H1 (cell line): ENCODE results near the gene KRTAP17-1. TPM values are rescaled to one million over a fixed set of nuclear protein-coding genes. Genes with fewer than 3 reads are reported as not detected.

Experiments
- BACH1 ChIP-seq: IDR thresholded peaks from 2 replicates; pipeline ENCODE4 v1.6.1; 2012; ENCODE audit warnings: low read length, improper control_type of control experiment
- CHD2 ChIP-seq: IDR thresholded peaks from 2 replicates; pipeline ENCODE4 v1.6.1; 2012; ENCODE audit warnings: low read length, improper control_type of control experiment
- CREB1 ChIP-seq: IDR thresholded peaks from 2 replicates; pipeline ENCODE4 v1.6.1; 2012; ENCODE audit warnings: inconsistent platforms
- CTBP2 ChIP-seq: IDR thresholded peaks from 2 replicates; pipeline ENCODE4 v1.7.0; 2011; ENCODE audit warnings: borderline replicate concordance, mild to moderate bottlenecking, moderate library complexity, mixed read lengths, low read length; ENCODE audit not compliant: insufficient read depth, insufficient read length
- CTCF ChIP-seq, 3 experiments: IDR thresholded peaks; 1 replicate in 2 of 3; 2 replicates in 1 of 3; pipeline versions ENCODE4 v1.5.1 to v1.6.1; 2011; ENCODE audit warnings: low read length in 3 of 3, mild to moderate bottlenecking in 3 of 3, inconsistent platforms in 2 of 3, low read depth in 1 of 3, moderate library complexity in 1 of 3; ENCODE audit not compliant: insufficient read depth in 1 of 3; ENCODE audit errors: control extremely low read depth in 1 of 3
- EGR1 ChIP-seq: IDR thresholded peaks from 2 replicates; pipeline ENCODE4 v1.6.1; 2011; ENCODE audit warnings: low read depth, low read length, borderline replicate concordance
- KDM1A ChIP-seq: fragments of 200-600, 300-600 bp; sonication (generic); IDR thresholded peaks from 2 replicates; pipeline ENCODE4 v1.7.1; 2016; ENCODE audit warnings: mild to moderate bottlenecking, low read length, borderline replicate concordance
- KDM5A ChIP-seq: fragments of 200-600 bp; IDR thresholded peaks from 2 replicates; pipeline ENCODE4 v1.7.1; 2012; ENCODE audit warnings: mild to moderate bottlenecking, low read length, inconsistent platforms, mixed read lengths
- NRF1 ChIP-seq: IDR thresholded peaks from 2 replicates; pipeline ENCODE4 v1.6.1; 2011; ENCODE audit warnings: mild to moderate bottlenecking, low read depth, low read length, improper control_type of control experiment
- RFX5 ChIP-seq: IDR thresholded peaks from 2 replicates; pipeline ENCODE4 v1.6.1; 2011; ENCODE audit warnings: low read depth, low read length, improper control_type of control experiment, borderline replicate concordance
- polyA plus RNA-seq, 7 experiments: library from polyadenylated mRNA; depleted of rRNA in 3 of 7; stranded (reverse) in 5 of 7; unstranded in 2 of 7; fragments of >200 nt in 5 of 7; fragments of 200-250 nt in 2 of 7; gene quantifications; 1 replicate in 5 of 7; 2 replicates in 1 of 7; 4 replicates in 1 of 7; pipeline versions ENCODE4 v1.2.1 to v1.2.3, GENCODE V29; 2011 to 2013; ENCODE audit warnings: missing spikeins in 2 of 7, mixed read lengths in 2 of 7
- total RNA-seq: library from RNA; stranded (reverse); fragmentation: NEBNext Ultra II Directional; extraction: Animal tissue kit (Norgen Biotek cat#: 25700); gene quantifications from 2 replicates; pipeline ENCODE4 v1.2.1, GENCODE V29; 2021

The KRTAP17-1 gene
- total and polyA plus RNA-seq, 2 of the 8 experiments (the other 6 are each of a cell fraction or from before 2014, with no cell fraction given): not detected

GRCh38 chr17:41340934-41341861, 25.7 kb upstream of the KRTAP17-1 start (continued):
- TF ChIP-seq CTBP2: no peak
- no peak for TF ChIP-seq KDM1A
- TF ChIP-seq KDM5A: no peak
- TF ChIP-seq EGR1: no peak
- no peak for TF ChIP-seq RFX5
- TF ChIP-seq CREB1: no peak
- TF ChIP-seq BACH1: no peak
- no peak for TF ChIP-seq CTCF (IDR thresholded peaks at IDR 0.05; ENCODE audit: control extremely low read depth in 1 of 3, insufficient read depth in 1 of 3, low read depth in 1 of 3, low read length in 3 of 3)
- TF ChIP-seq NRF1: no peak
- no peak for TF ChIP-seq CHD2
